Tibial nerve (tissue), 4 donors: Measurements from ENCODE around the gene GNB5. TPM values are rescaled to one million over a fixed set of nuclear protein-coding genes. Genes with fewer than 3 reads are reported as not detected.

Experiments
- DNase-seq, 2 donors: peaks; one replicate each; pipeline ENCODE4 v3.0.0-alpha.2; 2019; ENCODE audit warnings: low spot score in 2 of 2
- H3K27ac ChIP-seq, 4 donors: fragments of 200-600 bp; sonication (generic) in 3 of 4; one replicate each; pipeline ENCODE4 v1.5.1; 2017 to 2019; ENCODE audit warnings: mild to moderate bottlenecking in 1 of 4
- H3K27me3 ChIP-seq, 2 donors: fragments of 200-600 bp; sonication (generic) in 1 of 2; one replicate each; pipeline versions ENCODE4 v1.5.1 to v1.6.0; 2017 to 2019
- H3K36me3 ChIP-seq, 3 donors: fragments of 200-600 bp; sonication (generic); one replicate each; pipeline ENCODE4 v1.5.1; 2018 to 2019
- H3K4me1 ChIP-seq, 4 donors: fragments of 200-600 bp; sonication (generic) in 3 of 4; one replicate each; pipeline ENCODE4 v1.5.1; 2017 to 2019
- H3K4me3 ChIP-seq, 4 donors: fragments of 200-600 bp; sonication (generic) in 3 of 4; one replicate each; pipeline ENCODE4 v1.5.1; 2017 to 2019; ENCODE audit warnings: mild to moderate bottlenecking in 1 of 4, moderate library complexity in 1 of 4
- H3K9me3 ChIP-seq, 4 donors: fragments of 200-600 bp; sonication (generic) in 3 of 4; one replicate each; pipeline ENCODE4 v1.5.1; 2017 to 2019
- CTCF ChIP-seq, 5 experiments: fragments of 200-600 bp in 3 of 5; fragments of 450-650 bp in 2 of 5; sonication (generic) in 3 of 5; IDR thresholded peaks; one replicate each; pipeline ENCODE4 v1.5.1; 2016 to 2019; ENCODE audit warnings: antibody characterized with exemption in 5 of 5, mild to moderate bottlenecking in 3 of 5, moderate library complexity in 2 of 5
- EP300 ChIP-seq, 2 donors: sonication (generic); formaldehyde crosslinking; IDR thresholded peaks; one replicate each; pipeline ENCODE4 v1.6.1; 2017; ENCODE audit warnings: antibody characterized with exemption in 2 of 2, mild to moderate bottlenecking in 1 of 2
- POLR2A ChIP-seq, 2 donors: fragments of 450-650 bp; IDR thresholded peaks; one replicate each; pipeline ENCODE4 v1.6.1; 2017; ENCODE audit warnings: antibody characterized with exemption in 2 of 2, mild to moderate bottlenecking in 2 of 2, moderate library complexity in 2 of 2
- WGBS, 2 donors: methylation state at CpG; one replicate each; pipeline ENCODE4 v1.1.5; 2018; 5-methylcytosine and 5-hydroxymethylcytosine counted together
- total RNA-seq, 4 donors: library from RNA; depleted of rRNA; stranded (reverse); fragments of >200 nt; gene quantifications; one replicate each; pipeline ENCODE4 v1.1.0, GENCODE V29; 2016

GNB5 gene
- total RNA-seq, 4 donors from 2014 or later, result 5.5 to 24.1 (median 16.4) TPM

GRCh38 chr15:52151353-52151752, 39.8 kb downstream of the GNB5 start:
- DNase-seq, result no peak
- Histone ChIP-seq H3K9me3 (no peaks in the 10 kb centered on the region), H3K27me3 (no peaks in the 10 kb centered on the region), H3K4me3 (no peak overlapping the region), H3K27ac (no peak overlapping the region), H3K36me3 (peaks cover 0 to 31% (median 0%) of the 10 kb centered on the region in 3 donors), H3K4me1 (no peaks in the 10 kb centered on the region)
- 81 to 91% methylated on average over 1 to 4 of the region's 4 CpGs for WGBS, 2 donors
- TF ChIP-seq POLR2A (IDR thresholded peaks at IDR 0.05), result no peak
- TF ChIP-seq CTCF (IDR thresholded peaks at IDR 0.05), result no peak
- no peak for TF ChIP-seq EP300 (IDR thresholded peaks at IDR 0.05)

- DNase-seq, result no peak
- 80 to 100% methylated on average over 4 of the region's 4 CpGs for WGBS, 2 donors
- H3K27me3 ChIP-seq, result no peaks in the 10 kb centered on the region
These were observed 40.3 kb downstream of the GNB5 start for GRCh38 chr15:52150871-52151270.

GRCh38 chr15:52150043-52150825, 41.0 kb downstream of the GNB5 start:
- Histone ChIP-seq H3K4me3 (no peak overlapping the region), H3K36me3 (peaks cover 0 to 31% (median 0%) of the 10 kb centered on the region in 3 donors), H3K27ac (no peak overlapping the region), H3K9me3 (no peaks in the 10 kb centered on the region), H3K27me3 (no peaks in the 10 kb centered on the region), H3K4me1 (no peaks in the 10 kb centered on the region)
- no peak for DNase-seq
- whole genome bisulfite sequencing, 2 donors, result 81 to 86% methylated on average over 9 of the region's 9 CpGs
- TF ChIP-seq CTCF (IDR thresholded peaks at IDR 0.05) (no peak), POLR2A (IDR thresholded peaks at IDR 0.05) (no peak), EP300 (IDR thresholded peaks at IDR 0.05) (no peak)

More at GRCh38 chr15:52150871-52151270, 40.3 kb downstream of the GNB5 start:
- Histone ChIP-seq H3K4me3 (no peak overlapping the region), H3K9me3 (no peaks in the 10 kb centered on the region), H3K4me1 (no peaks in the 10 kb centered on the region), H3K36me3 (peaks cover 0 to 31% (median 0%) of the 10 kb centered on the region in 3 donors), H3K27ac (no peak overlapping the region)
- TF ChIP-seq EP300 (IDR thresholded peaks at IDR 0.05) (no peak), CTCF (IDR thresholded peaks at IDR 0.05) (no peak), POLR2A (IDR thresholded peaks at IDR 0.05) (no peak)

GRCh38 chr15:52148403-52148802, 42.8 kb downstream of the GNB5 start:
- peaks cover 0 to 31% (median 0%) of the 10 kb centered on the region in 3 donors for H3K36me3 ChIP-seq
- TF ChIP-seq CTCF (IDR thresholded peaks at IDR 0.05) (no peak), EP300 (IDR thresholded peaks at IDR 0.05) (no peak), POLR2A (IDR thresholded peaks at IDR 0.05) (no peak)
- H3K27ac ChIP-seq, result no peak overlapping the region
- H3K4me1 ChIP-seq, result no peaks in the 10 kb centered on the region
- H3K9me3 ChIP-seq, result no peaks in the 10 kb centered on the region
- no peak overlapping the region for H3K4me3 ChIP-seq
- 89 to 95% methylated on average over 5 of the region's 5 CpGs for WGBS, 2 donors
- DNase-seq, result no peak
- no peaks in the 10 kb centered on the region for H3K27me3 ChIP-seq

GRCh38 chr15:52146776-52147175, 44.4 kb downstream of the GNB5 start:
- no peak for DNase-seq
- WGBS, 2 donors, result 80 to 84% methylated on average over 3 of the region's 3 CpGs
- Histone ChIP-seq H3K36me3 (peaks cover 0 to 27% (median 0%) of the 10 kb centered on the region in 3 donors), H3K4me3 (no peak overlapping the region), H3K27me3 (no peaks in the 10 kb centered on the region), H3K27ac (no peak overlapping the region), H3K4me1 (no peaks in the 10 kb centered on the region), H3K9me3 (no peaks in the 10 kb centered on the region)
- no peak for TF ChIP-seq EP300 (IDR thresholded peaks at IDR 0.05)
- no peak for TF ChIP-seq POLR2A (IDR thresholded peaks at IDR 0.05)
- no peak for TF ChIP-seq CTCF (IDR thresholded peaks at IDR 0.05)
